Renal cortex interstitium (tissue), 11 donors: ENCODE results near the gene NLGN1. TPM values are rescaled to one million over a fixed set of nuclear protein-coding genes. Genes with fewer than 3 reads are reported as not detected.

Source experiments
- DNase-seq, 11 donors: peaks; one replicate each; pipeline ENCODE4 v3.0.0-alpha.2; 2013; ENCODE audit warnings: low read depth in 9 of 11, low spot score in 4 of 11; ENCODE audit errors: extremely low read depth in 1 of 11
- polyA plus RNA-seq, 3 donors: library from polyadenylated mRNA; unstranded; fragments of 120-200 nt; gene quantifications; one replicate each; pipeline ENCODE4 v1.2.1, GENCODE V29; 2013; ENCODE audit not compliant: insufficient read length in 3 of 3

Gene NLGN1
- polyA plus RNA-seq, 3 donors, result 1.9 to 2.7 (median 2.5) TPM

DNA sequence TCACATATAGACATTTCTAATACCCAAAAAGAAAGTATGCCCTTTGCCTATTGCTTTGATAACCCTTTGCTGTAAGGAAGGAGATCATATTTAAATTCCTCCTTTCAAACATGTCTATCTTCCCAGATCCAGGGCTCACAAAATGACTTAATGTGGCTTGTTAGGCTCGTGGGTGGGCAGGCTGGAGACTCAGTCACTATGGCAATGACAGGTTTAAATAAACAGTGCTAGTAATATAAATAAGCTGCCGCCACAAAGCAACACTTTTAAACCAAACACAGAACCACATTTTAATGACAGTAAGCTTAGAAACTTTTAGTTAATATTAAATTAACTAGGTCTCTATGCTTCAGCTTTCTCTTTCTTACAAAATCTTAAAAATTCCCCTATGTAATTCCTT is 845.6 kb downstream of the NLGN1 start:
- peak in 1 of 11 donors; percentile 17 for DNase-seq

DNA sequence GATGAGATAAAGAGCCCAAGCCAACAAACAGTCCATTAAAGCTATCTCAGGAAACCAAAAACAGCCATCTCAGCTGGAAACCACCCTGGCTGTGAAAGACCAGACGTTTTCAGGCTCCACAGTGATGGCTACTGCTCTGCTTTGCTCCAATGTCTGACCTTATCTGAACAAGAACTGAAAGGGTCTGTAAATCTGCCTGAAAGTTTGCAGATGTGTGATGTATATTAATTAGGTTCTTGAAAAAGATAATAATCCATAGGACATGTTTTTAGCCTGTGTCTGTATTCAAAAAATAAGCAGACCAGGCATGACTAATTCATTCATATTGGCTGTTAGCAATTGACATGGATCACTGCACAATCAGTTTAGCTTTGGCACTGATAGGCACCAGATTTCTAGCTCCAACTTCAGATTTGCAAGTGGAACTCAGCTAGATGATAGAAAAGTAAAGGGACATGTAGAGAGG is 850.2 kb downstream of the NLGN1 start:
- no peak for DNase-seq

DNA sequence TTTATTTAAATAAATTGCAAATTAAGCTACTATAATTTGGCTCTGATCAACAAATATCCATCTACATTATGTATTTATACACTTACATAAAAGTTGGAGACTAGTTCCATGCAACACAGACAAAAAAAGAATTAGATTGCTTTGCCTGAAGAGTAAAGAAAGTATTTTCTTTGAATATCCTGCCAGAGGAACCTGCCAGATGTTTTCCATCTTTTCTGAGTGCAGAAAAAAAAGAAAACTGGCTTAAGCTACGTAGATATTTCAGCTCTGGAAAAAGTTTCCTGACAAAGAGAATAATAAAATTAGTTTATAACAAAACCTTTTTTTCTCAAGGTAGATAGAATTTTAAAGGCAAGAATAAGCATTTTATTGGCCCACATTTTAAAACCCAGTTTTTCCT is 854.1 kb downstream of the NLGN1 start:
- DNase-seq, result peak in 6 of 11 donors; percentile 18 to 57 (median 36)

DNA sequence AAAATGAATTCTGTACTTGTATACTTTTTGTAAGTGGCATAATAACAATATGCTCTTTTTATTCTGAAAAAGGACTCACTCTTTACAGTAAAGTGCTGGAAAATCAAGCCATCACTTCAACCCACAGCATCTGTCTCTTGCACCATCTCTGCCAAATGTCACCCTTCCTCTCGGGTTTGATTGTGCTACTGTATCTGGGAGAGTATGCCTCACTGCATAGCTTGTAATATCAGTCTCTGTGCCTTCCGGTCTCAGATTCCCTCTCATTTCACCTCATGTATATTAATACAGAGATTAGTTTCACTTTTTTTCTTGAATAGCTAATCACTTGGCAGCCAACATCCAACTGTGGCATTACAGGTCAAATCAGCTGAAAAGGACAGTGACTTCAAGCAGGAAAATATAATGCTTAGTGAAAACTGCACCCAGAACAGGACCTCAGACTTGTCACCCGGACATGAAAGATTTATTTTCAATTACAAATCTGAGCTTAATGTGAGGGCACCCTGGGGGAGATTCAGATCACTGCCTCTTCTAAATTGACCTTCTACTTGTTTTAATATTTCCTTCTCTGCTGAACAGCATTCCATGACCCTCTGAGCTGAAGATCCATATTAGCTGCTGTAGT is 855.8 kb downstream of the NLGN1 start:
- DNase-seq, result no peak

DNA sequence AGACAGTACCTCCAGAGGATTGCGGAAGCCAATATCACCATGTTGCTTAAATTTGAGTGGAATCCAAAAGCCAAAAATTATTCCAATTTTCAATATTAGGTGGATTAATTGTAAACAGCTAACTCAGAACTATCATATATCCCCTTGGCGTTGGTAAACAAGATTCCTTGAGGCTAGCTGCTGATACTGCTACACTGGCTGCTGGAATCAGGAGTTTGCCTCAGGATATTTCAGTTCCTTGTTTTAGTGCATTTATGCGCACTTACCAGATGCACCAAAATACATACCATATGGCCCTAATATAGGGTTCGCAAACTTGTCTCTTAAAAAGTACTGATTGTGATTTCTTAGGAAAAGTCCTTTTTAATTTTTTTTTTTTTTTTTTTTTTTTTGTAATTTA is 856.4 kb downstream of the NLGN1 start:
- no peak for DNase-seq

DNA sequence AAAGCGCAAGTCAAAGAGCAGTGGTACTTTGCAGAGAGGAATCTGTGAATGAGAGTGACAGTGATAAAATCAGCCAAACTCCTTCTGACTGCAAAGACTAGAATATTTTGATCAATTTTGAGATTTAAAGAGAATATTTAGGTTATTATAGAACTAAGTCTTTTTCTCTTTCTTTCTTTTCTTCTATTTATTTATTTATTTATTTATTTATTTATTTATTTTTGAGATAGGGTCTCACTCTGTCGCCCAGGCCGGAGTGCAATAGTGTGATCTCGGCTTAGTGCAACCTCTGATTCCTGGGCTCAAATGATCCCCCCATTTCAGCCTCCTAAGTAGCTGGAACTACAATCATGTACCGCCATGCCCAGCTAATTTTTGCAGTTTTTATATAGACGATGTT is 857.9 kb downstream of the NLGN1 start:
- no peak for DNase-seq

DNA sequence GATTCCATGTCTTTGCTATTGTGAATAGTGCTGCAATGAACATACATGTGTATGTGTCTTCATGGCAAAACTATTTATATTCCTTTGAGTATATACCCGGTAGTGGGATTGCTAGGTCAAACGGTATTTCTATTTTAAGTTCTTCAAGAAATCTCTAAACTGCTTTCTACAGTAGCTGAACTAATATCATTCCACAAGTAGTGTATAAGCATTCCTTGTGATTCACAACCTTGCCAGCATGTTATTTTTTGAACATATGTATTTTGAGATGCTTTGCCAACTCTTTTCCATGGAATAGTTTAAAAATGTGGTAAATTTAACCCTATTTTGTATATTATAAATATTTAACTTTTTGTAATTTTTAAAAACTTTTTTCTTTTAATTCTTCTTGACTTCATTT is 868.9 kb downstream of the NLGN1 start:
- DNase-seq, result no peak

DNA sequence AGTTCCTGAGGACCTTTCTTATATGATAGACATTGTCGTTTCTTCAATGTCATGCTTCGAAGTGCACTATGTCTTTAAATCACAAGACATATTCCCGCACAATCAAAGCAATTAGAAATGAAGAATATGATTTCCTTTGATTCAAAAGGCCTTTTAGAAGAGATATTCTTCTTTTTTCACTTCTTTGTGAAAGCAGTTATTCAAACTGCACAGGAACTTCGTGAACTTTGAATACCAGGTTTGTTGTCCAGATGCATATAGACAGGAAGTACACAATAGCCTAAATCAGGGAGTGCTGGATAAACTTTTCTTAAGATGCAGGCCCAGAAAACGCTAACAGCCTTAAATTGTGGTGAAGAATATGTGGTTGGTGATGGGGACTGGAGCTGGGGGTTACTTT is 870.5 kb downstream of the NLGN1 start:
- DNase-seq, result no peak

DNA sequence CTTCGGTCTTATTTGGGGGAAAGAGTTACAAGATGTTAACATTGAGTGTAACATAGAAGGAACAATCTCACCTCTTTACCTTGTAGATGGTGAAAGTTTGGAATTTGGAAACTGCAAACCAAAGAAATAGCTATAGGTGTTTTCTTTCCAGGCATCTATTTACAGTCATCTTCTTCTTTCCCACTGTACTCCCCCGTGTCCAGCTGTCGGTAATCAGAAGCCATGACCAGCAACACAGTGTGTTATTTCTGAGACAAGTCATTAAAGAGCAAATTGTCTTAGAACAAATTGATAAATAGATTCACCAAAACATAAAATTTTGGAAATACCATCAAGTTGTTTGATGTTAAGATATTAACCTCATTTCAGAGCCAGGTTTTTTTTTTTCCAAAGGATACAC is 871.0 kb downstream of the NLGN1 start:
- DNase-seq, result peak in 7 of 11 donors; percentile 7 to 34 (median 28)

DNA sequence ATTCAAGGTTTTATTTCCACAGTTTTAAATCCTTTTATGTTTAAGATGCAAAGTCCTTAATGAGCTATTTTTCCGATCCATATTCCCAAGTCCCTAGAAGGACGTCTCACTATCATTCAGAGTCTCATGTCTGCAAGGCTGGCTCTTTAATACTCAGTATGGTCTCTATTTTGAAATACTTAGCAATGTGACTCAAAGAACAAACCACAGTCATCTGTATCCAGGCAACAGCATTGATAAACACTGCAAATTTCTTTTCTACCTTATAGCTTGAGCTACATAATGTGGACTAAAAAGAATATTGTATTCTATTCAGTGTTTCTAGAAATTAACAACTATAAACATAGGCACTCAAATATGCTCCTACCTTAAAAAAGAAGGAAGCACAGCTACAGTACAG is 873.3 kb downstream of the NLGN1 start:
- no peak for DNase-seq

DNA sequence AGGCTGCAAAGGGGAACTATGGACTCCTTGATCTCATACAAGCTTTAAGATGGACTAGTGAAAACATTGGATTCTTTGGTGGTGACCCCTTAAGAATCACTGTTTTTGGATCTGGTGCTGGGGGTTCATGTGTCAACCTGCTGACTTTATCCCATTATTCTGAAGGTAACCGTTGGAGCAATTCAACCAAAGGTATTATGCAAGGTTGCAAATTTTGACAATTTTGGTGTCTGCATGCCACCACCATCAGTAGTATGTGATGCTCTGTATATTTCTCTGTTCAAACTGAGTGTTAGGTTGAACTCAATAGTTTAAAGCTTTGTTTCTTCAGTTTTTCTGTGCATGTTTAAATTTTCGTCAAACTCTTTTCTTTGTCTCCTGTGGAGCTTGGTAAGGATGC is 877.8 kb downstream of the NLGN1 start:
- no peak for DNase-seq

DNA sequence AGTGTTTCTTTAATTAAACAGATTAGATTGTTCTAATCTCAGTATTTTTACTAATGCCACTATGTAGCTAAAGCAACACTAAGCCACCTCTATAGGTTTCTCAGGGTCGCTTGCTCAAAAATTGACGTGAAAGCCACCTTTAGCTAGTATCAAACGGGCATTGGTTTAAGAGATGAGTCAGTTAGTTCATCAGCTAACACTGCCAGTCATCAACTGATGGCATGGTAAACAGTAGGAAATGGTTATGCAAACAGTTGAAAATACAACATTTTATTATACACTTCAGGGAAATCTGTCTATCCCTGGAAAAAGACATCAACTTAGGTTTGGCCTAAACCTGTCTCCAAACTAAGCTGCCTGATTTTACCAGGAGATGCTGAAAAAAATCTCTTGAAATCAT is 879.3 kb downstream of the NLGN1 start:
- no peak for DNase-seq

DNA sequence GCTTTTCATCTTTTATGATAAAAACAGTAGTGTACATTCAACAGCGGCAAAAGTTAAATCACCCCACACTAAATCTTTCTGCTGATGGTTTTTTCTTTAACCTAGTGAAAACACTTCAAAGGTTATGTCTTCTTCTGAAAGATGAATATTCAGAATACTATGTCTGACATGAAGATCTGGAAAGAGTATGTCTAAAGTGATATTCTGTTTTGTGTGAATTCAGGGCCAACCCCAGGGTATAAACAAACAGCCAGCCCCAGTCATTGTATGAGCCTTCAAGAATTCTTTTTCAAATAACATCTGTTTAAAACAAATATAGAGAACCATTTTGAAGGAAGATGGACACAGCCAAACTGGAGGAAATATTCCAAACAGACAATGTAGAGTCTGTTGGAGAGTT is 880.5 kb downstream of the NLGN1 start:
- DNase-seq, result no peak

DNA sequence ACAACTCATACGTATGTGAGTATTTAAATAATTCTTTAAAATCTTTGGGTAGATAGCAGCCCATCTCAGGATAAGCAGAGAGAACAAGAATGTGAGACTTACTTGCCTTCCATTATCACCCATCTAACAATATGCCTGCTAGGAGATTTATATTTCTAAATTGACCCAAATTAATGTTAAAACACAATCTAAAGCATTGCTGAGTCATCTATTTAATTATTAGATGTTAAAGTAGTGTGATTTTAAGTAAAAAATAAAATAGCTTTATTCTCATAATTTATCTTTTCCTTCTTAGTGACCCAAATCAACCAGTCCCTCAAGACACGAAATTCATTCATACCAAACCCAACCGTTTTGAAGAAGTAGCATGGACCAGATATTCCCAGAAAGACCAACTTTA is 882.6 kb downstream of the NLGN1 start:
- no peak for DNase-seq

DNA sequence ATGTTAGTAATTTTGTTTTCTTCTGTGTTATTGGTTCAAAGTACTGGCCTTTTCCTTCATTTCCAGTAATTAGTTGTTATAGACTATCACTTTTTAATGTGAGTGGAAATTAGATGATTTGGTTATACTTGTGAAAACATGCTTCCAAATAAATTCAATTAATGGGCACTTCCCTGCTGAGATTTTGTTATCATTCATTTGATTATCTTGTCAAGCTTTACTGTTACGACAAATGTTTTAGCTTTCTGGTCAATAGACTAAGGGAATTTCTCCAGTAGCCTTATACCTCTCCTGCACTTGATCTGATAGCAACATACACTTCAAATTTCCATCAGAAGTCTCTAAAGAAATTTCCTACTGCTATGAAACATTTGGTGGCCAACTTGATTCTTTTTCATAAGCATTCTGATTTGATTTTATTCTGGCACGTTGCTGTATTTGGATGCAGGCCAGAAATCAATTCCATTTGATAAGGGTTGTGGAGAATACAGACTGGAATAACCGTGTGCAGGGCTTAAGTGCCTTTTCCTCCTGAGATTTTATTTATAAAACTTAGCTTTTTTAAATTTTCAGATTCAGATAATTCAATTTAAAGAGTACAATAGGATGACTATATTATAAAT is 887.8 kb downstream of the NLGN1 start:
- no peak for DNase-seq

DNA sequence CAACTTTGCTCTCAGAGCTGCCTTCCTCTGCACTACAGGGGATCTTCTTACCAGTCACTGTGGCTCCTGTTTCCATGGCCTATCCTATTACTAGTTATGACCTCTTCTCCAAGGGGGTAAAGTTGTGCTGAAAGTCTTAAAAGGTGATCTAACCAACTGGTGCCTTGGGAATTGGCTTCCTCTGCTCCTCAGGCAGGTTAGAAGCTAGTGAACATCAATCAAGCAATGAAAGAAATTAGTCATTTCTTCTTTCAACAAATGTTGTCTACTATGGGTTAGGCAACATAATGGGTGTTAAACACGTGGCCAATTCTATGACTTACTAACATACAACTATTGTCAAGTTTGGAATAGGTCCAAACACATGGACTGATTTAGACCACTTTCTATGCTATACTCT is 890.2 kb downstream of the NLGN1 start:
- no peak for DNase-seq

DNA sequence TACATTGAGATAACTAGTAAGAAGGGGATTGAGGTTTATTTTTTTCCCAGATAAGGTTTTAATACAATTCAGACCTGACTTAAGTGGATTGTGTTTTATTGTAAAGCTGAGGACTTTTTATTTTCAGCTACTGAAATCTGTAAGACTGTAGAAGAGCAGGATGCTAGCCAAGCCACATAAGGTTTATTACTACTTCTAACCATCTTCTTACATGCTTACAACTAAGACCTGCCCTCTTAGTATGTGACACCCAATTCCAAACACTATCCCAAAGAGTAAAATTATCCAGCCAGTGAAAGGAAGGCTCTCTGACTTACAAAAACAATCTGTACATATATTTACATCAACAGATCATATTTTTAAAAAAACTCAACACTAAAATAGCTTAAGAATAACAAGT is 897.1 kb downstream of the NLGN1 start:
- no peak for DNase-seq

DNA sequence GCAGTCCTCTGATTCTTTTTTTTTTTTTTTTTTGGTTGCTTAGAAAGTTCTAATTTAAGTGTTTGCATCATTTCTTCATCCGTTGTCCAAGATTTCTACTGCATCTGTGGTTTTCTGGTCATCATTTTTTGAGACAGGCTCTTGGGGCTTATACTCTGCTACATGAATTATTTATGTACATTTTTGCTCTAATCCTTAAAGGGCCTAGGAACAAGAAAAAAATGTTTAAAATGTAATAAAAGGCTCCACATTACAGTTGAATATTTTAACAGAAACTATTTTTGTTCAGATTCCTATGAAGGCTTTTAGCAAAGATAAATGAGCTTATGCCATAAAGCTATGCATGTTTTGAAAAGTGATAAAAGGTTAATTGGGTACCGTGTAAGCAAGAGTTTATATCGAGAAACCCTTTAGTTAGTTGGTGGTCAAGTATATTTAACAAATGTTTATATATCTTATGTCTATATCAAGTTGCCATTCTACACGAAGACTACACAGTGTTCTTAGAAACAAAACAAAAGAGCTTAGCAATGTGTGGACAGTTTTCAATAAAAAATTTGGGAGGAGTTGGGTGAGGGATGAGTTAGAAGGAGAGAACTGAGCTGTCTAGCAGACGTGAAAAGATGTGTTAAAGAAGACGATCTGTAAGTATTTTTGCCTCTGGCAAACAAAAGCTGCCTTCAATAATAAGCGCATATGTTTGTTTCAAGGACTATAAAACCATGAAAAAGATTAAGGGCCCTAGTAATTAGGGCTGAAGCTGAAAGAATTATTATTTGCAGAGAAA is 898.0 kb downstream of the NLGN1 start:
- no peak for DNase-seq

DNA sequence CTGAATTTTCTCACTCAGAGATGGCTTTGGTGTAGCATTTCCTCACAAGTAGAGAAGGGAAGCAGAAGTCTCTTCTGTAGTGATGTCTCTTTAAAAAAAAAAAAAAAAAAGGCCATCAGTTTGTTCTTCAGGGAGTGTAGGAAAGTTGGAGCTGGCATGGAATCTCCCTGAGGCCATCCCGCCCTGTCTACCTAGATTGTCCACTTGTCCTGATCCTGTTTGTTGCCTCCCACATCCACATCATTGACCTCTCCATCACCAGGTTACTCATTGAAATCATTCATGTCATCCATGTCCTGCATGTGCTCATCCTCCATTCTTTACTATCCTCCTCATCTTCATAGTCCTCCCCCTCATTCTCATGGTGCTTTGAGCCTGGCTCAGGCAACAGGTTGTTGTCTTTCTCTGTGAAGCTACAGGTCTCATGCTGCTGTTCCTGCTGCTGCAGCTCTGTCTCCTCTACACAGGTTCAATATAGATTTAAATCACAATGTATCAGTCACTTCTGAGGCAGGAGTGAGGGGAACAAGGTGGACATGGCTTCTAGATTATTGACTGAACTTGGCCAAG is 905.3 kb downstream of the NLGN1 start:
- no peak for DNase-seq

DNA sequence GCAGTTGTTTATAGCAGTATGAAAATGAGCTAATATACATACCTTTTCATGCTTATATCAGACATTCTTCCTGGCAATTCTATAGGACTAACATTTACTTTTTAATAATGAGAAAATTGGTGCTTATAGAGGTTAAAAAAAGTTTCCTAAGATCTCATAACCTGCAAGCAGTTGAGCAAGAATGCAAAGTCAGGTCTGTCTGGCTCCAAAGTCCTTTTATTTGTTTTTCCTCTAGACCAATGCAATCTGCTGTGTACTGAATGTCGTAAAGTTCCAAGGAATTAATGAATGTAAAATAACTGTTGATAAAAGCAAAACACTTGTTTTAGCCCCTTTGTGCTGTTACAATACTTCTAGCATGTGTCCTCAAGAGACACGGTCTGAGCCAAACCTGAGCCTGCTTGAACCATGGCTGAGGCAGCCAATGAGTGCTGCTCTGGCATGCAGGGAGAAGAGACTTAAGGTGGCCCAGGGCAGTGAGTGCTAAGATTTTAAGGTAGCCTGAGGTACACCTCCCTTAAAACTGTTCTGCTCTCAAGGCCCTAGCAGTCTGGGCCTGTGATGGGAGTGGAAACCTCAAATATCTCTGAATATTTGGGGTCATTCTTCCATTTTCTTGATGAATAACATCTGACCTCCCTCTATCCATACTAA is 906.5 kb downstream of the NLGN1 start:
- no peak for DNase-seq
